GM12801 (cell line): ENCODE data around the gene LDB2.

Experiments used
- TF ChIP-seq, protein P1 (sequence below): IDR thresholded peaks from one replicate; pipeline ENCODE4 v1.5.1; 2011; ENCODE audit warnings: control low read depth; ENCODE audit not compliant: insufficient read length; ENCODE audit errors: extremely low read depth

Gene LDB2

DNA sequence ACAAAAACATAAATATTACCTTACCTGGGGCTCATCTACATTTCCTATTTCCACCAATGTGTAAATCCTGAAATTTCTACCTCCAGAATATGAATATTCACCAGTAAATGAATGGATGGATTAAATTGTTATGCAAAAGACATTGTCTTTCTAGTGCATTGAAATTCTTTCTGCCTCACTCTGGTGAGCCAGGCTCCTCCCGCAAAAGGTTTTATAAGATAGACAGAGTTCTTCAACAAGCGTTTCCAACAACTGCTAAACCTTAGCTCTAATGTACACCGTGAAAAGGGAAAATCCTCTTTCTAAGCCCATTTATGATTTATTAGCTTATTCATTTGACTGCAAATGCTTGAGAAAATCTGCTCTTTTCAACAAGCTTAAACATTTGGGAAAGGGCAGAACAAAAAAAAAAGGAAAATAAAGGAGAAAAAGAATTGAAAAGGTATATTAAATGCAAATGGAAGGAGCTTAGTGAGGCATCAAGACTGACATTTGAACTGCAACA is 72.0 kb downstream of the LDB2 start:
- TF ChIP-seq, protein P1, sequence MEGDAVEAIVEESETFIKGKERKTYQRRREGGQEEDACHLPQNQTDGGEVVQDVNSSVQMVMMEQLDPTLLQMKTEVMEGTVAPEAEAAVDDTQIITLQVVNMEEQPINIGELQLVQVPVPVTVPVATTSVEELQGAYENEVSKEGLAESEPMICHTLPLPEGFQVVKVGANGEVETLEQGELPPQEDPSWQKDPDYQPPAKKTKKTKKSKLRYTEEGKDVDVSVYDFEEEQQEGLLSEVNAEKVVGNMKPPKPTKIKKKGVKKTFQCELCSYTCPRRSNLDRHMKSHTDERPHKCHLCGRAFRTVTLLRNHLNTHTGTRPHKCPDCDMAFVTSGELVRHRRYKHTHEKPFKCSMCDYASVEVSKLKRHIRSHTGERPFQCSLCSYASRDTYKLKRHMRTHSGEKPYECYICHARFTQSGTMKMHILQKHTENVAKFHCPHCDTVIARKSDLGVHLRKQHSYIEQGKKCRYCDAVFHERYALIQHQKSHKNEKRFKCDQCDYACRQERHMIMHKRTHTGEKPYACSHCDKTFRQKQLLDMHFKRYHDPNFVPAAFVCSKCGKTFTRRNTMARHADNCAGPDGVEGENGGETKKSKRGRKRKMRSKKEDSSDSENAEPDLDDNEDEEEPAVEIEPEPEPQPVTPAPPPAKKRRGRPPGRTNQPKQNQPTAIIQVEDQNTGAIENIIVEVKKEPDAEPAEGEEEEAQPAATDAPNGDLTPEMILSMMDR: no peak

DNA sequence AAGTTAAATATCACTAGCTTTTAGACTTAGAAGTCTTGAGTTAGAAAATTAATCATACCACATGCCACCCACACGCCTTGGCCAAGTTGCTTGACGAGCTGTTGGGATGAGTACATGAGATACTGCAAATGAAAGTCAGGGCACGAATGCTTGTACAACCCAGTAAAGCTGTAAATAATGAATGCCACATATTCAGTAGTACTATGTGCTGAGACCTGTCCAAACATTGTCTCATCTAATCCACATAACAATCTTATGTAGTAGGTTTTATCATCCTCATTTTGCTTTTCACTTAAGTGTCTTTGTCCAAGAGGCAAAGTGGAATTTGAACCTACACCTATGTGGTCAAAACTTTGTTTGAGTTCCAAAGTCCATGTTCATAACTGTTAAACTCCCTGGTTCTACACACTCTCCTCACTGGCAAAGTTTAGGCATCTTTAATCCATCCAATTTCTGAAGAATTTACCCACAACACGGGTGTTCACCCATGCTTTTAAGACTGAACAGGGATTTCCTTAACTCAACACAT is 74.1 kb downstream of the LDB2 start:
- TF ChIP-seq, protein P1: no peak

DNA sequence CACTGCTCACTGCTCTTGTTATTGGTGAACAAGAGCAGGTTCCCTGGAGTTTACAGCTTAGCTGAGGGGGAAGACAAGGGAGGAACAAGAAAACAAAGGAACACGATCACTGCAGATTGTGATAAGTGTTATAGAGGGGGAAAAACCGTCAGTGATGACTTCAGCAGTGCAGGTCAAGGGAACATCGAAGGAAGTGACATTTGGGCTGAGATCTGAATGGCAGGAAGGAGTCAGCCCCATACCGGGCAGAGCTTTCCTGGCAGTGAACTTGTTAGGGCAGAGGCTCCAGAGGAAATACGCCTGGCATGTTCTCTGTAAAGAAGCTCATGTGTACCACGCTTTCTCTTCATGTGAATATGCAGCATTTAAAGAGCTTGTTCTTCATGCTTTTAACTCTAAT is 78.1 kb downstream of the LDB2 start:
- TF ChIP-seq, protein P1: no peak

DNA sequence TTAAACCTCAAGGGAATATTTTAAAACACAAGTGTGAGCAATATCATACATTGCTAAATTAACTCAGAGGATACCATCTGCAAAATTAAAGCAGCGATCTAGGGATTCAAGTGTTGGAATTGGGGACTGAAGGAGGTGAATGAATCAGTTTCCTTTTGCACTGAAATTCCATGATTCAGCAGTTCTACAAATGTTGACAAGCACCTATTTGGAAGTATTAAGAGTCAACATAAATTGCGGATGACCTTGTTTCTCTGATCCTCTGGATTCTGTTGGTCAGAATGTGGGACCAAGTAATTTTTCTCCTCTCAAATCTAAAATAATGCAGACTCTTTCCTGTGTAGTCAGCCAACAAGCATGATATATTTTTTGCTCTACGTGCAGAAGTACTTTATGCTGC is 78.8 kb downstream of the LDB2 start:
- TF ChIP-seq, protein P1: no peak

DNA sequence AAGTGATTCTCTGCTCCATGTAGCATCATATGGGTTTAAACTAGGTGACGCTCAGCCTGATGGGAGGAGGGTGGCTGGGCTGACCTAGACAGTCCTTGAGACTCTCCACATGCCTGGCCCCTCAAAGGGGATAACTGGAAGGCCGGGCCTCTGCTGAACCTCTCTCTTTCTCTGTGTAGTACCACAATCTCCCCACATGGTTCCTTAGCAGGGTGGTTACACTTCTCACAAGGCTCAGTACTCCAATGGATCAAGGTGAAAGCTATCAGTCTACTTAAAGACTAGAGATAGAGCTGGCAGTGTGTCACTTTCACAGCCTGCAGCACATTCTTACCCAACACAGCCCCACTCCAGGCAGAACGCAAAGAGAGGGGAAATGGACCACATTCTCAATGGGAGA is 80.4 kb downstream of the LDB2 start:
- TF ChIP-seq, protein P1: no peak

DNA sequence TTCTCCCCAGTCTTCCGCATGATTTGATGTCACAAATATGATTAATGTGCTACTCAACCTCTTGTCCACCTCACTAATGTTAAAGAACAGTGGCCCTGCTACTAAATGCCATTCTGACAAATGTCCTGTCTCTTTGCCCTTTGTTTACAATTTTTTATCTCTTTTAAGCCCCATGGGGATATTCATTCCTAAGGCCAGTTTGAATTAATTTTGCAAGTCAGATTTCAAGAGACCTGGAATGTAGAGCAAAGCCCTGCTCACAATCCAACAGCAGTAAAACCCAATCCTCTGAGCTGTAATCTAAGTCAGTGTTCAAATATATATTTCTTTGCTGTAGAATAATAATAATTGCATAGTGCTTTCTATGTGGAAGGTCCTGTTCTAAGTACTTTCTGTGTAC is 81.2 kb downstream of the LDB2 start:
- TF ChIP-seq, protein P1: no peak

DNA sequence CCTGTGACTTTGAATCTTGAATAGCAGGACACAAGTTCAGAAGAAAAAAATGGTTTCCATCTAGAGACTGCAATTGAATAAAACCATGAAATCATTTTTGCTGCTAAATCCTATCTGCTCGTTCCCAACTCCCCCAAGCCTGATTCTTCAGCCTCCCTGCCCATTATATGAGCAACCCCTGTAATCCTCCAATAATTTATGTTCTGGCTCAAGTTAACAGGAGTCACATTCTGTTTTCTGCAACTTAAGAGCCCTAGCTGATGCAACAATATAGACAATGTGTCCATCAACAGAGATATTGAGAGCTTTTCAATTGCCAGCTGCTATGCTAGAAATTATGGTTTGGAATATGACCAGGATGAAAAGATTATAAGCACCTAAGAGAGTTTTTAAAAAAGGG is 84.1 kb downstream of the LDB2 start:
- TF ChIP-seq, protein P1: no peak

DNA sequence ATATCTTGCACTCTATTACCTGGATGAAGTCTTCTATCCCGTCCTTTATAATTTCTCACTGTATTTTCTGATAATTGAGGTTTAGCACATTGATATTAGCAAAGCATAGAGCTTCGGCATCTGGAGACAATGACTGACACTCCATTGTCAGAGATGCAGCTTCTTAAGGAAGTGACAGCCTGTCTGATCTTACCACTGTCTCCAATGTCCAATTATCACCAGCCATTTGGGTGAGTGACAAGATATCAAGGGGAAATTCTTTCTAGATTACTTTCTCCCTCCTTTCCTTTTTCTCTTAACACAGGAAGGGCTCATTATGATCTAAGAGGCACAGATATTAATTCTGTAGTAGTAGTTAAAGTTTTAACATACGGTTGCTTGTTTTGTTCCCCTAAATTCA is 86.4 kb downstream of the LDB2 start:
- TF ChIP-seq, protein P1: no peak
